Ishikawa (cell line): ENCODE data around the gene FAM168A.

Source experiments
- CEBPB ChIP-seq: IDR thresholded peaks from 2 replicates; pipeline ENCODE4 v1.6.1; 2012
- CREB1 ChIP-seq: IDR thresholded peaks from 2 replicates; pipeline ENCODE4 v1.6.1; 2012; ENCODE audit warnings: low read depth
- EGR1 ChIP-seq: IDR thresholded peaks from 2 replicates; pipeline ENCODE4 v1.6.1; 2012
- EP300 ChIP-seq: IDR thresholded peaks from 2 replicates; pipeline ENCODE4 v1.6.1; 2012; ENCODE audit warnings: borderline replicate concordance
- FOXM1 ChIP-seq: IDR thresholded peaks from 2 replicates; pipeline ENCODE4 v1.6.1; 2012; ENCODE audit warnings: low read depth, borderline replicate concordance
- MAX ChIP-seq: IDR thresholded peaks from 2 replicates; pipeline ENCODE4 v1.6.1; 2012
- NFIC ChIP-seq: IDR thresholded peaks from 2 replicates; pipeline ENCODE4 v1.6.1; 2012
- RAD21 ChIP-seq: IDR thresholded peaks from 2 replicates; pipeline ENCODE4 v1.6.1; 2012; ENCODE audit warnings: low read depth
- REST ChIP-seq: IDR thresholded peaks from 2 replicates; pipeline ENCODE4 v1.6.1; 2012; ENCODE audit warnings: low read depth, mild to moderate bottlenecking
- TAF1 ChIP-seq: IDR thresholded peaks from 2 replicates; pipeline ENCODE4 v1.6.1; 2012; ENCODE audit warnings: low read depth, mild to moderate bottlenecking
- TCF12 ChIP-seq: IDR thresholded peaks from 2 replicates; pipeline ENCODE4 v1.6.1; 2012; ENCODE audit warnings: low read depth
- TEAD4 ChIP-seq: IDR thresholded peaks from 2 replicates; pipeline ENCODE4 v1.6.1; 2012
- USF1 ChIP-seq: IDR thresholded peaks from 2 replicates; pipeline ENCODE4 v1.6.1; 2012
- YY1 ChIP-seq: IDR thresholded peaks from 2 replicates; pipeline ENCODE4 v1.6.1; 2012; ENCODE audit warnings: low read depth
- ZBTB7A ChIP-seq: IDR thresholded peaks from 2 replicates; pipeline ENCODE4 v1.6.1; 2012; ENCODE audit warnings: low read depth

Gene FAM168A

GRCh38 chr11:73393479-73394415 is 204.2 kb downstream of the FAM168A start:
- TF ChIP-seq MAX, result peak; percentile 67
- peak; percentile 92 for TF ChIP-seq RAD21
- TF ChIP-seq FOXM1, result no peak

- TF ChIP-seq ZBTB7A (no peak), TCF12 (no peak), RAD21 (no peak), CEBPB (no peak), MAX (no peak), NFIC (no peak), EP300 (no peak)
These were observed 204.9 kb downstream of the FAM168A start for GRCh38 chr11:73393011-73393380.

GRCh38 chr11:73392108-73393010 is 205.6 kb downstream of the FAM168A start:
- TF ChIP-seq USF1, result no peak
- TF ChIP-seq EP300, result no peak
- no peak for TF ChIP-seq CREB1
- no peak for TF ChIP-seq MAX
- TF ChIP-seq TCF12, result no peak
- no peak for TF ChIP-seq REST
- TF ChIP-seq CEBPB, result no peak
- TF ChIP-seq RAD21, result no peak
- no peak for TF ChIP-seq EGR1
- TF ChIP-seq YY1, result no peak
- TF ChIP-seq ZBTB7A, result no peak
- no peak for TF ChIP-seq NFIC
- no peak for TF ChIP-seq TAF1

GRCh38 chr11:73391665-73392064 is 206.2 kb downstream of the FAM168A start:
- TF ChIP-seq CEBPB (no peak), NFIC (no peak), TAF1 (no peak), EGR1 (no peak), YY1 (no peak), MAX (no peak), RAD21 (no peak), ZBTB7A (no peak), FOXM1 (no peak), EP300 (no peak), REST (no peak), TCF12 (no peak)

- TF ChIP-seq MAX (no peak), EP300 (no peak), USF1 (no peak), RAD21 (no peak), CREB1 (no peak), TAF1 (no peak), YY1 (no peak), TEAD4 (no peak), TCF12 (no peak), FOXM1 (no peak), CEBPB (no peak), ZBTB7A (no peak), REST (no peak), NFIC (no peak), EGR1 (no peak)
These were observed 207.0 kb downstream of the FAM168A start for GRCh38 chr11:73390601-73391565.
